Adrenal gland (tissue), 5 donors: ENCODE data around the gene CREG2.

Source experiments
- CTCF ChIP-seq, 6 experiments: fragments of 450-650 bp in 4 of 6; fragments of 200-600 bp in 2 of 6; sonication (generic) in 1 of 6; IDR thresholded peaks; 1 replicate in 5 of 6; 2 replicates in 1 of 6; pipeline versions ENCODE4 v1.5.1 to v1.8.0; 2016 to 2021; ENCODE audit warnings: antibody characterized with exemption in 6 of 6, mild to moderate bottlenecking in 2 of 6, moderate library complexity in 1 of 6
- POLR2A ChIP-seq, 2 donors: fragments of 450-650 bp; IDR thresholded peaks; one replicate each; pipeline ENCODE4 v1.6.1; 2017; ENCODE audit warnings: antibody characterized with exemption in 2 of 2, mild to moderate bottlenecking in 2 of 2, moderate library complexity in 1 of 2
- donor health status: DM: no; HTN: no; CAD: no.

GRCh38 chr2:101306410-101306809, 80.9 kb downstream of the CREG2 start:
- TF ChIP-seq CTCF (IDR thresholded peaks at IDR 0.05) (no peak), POLR2A (IDR thresholded peaks at IDR 0.05) (no peak)
